GM21529 (cell line): ENCODE measurements around the gene ADRA1B.

Experiments used
- ATAC-seq: cut with Tn5 transposase; IDR thresholded peaks from one replicate; pipeline ENCODE4 v1.9.1; 2021; ENCODE audit not compliant: unreplicated experiment

Gene ADRA1B

DNA sequence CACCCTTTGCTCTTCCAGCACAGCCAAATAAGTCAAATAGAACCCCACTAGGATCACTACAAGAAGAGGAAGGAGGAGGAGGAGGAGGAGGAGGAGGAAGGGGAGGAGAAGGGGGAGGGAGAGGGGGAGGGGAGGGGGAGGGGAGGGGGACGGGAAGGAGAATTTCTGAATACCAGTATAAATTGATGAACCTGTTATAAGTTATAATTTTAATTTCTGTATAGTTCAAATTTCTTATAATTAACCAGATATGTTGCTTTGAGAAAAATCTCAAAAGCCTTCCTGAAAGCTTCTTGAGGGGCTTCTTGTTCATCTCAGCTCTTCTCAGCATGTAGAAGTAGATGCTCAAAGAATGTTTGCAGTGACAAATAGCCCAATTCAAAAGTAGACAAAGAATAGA lies 15.0 kb upstream of the ADRA1B start:
- ATAC-seq, result no peak

- no peak for ATAC-seq
These were observed 14.5 kb upstream of the ADRA1B start for GRCh38 chr5:159901772-159902171.

GRCh38 chr5:159902444-159903121 lies 13.7 kb upstream of the ADRA1B start:
- ATAC-seq, result no peak

GRCh38 chr5:159903131-159903530 lies 13.2 kb upstream of the ADRA1B start:
- ATAC-seq, result no peak

- ATAC-seq, result no peak
These were observed 11.4 kb upstream of the ADRA1B start for GRCh38 chr5:159904874-159905273.

GRCh38 chr5:159905496-159905895 lies 10.8 kb upstream of the ADRA1B start:
- no peak for ATAC-seq

GRCh38 chr5:159906463-159906862 lies 9.8 kb upstream of the ADRA1B start:
- no peak for ATAC-seq

GRCh38 chr5:159906943-159907342 lies 9.3 kb upstream of the ADRA1B start:
- ATAC-seq, result no peak

- no peak for ATAC-seq
These were observed 8.3 kb upstream of the ADRA1B start for GRCh38 chr5:159907689-159908590.

DNA sequence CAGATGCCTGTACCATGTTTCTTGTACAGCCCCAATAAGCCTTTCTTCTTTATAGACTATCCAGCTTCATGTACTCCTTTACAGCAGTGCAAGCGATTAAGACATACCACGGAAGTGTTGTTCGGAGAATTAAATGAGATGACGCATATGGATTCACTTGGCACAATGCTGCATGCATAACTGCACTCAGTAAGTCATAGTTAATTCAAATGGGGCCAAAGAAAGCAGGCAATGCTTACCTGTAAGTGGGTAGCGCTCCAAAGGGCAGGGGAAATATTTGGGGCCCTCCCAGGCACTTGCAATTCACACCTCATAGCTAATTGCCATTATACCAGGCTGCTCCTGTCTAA lies 7.7 kb upstream of the ADRA1B start:
- ATAC-seq, result no peak

DNA sequence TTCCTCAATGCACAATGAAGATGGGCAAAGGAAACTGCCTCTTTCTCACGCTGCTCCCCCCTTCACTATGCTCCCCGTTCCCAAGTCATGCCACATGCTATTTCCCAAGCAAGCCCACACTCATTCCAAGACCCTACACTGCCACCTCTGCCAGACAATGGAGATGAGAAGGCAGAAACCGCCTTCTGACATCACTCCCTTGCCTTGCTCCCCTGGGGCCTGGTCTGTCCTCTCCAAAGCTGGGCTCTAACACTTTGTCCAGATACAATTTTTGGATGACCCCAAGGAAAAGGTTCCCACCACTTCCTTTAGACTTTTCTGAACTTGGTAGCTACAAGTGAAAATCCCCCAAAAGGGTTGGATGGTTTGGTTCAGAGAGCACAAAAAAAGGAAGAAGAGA lies 7.2 kb upstream of the ADRA1B start:
- ATAC-seq, result no peak

GRCh38 chr5:159910207-159910842 lies 6.0 kb upstream of the ADRA1B start:
- no peak for ATAC-seq

DNA sequence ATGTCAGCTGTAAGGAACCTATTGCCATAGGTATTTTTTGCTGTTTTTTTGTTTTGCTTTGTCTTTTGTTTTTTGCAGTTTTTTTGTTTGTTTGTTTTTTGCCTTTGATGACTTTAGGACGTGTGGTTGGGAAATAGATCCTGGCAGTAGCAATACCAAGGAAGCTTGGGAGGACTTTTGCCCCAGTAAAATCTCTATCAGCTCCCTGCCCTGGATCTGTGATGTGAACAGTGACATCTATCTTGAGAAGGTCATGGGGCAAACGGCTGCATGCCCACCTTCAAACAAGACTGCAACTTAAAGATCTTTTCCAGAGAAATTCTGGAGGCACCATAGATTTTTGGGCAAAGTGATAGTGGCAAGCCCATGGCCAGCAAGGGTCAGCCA lies 5.4 kb upstream of the ADRA1B start:
- ATAC-seq, result no peak

DNA sequence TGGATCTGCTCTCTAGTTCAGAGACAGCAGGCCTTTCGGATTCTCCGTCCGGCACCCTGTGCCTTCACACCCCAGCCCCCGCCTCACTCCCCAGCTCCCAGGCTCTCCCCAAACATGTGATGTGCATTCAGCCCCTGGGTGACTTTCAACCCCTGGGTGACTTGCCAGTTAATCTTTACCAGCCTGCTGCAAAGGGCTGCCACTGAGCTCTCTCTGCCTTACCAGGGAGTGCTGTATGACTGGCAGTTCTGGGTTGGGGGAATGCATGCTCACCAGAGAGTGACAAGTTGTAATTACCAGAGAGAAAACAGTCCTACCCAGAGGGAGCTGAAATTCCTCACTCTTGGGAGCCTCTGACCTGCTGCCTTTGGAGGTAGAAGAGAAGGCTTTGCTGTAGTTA lies 4.9 kb upstream of the ADRA1B start:
- ATAC-seq, result no peak

- no peak for ATAC-seq
These were observed 4.1 kb upstream of the ADRA1B start for GRCh38 chr5:159912033-159912800.

- ATAC-seq, result no peak
These were observed 3.2 kb upstream of the ADRA1B start for GRCh38 chr5:159913048-159913447.

- no peak for ATAC-seq
These were observed 2.8 kb upstream of the ADRA1B start for GRCh38 chr5:159913501-159913900.

GRCh38 chr5:159916841-159917761 lies 819 bp downstream of the ADRA1B start:
- no peak for ATAC-seq

- ATAC-seq, result no peak
These were observed 1.7 kb downstream of the ADRA1B start for GRCh38 chr5:159917994-159918393.

GRCh38 chr5:159921721-159922120 lies 5.4 kb downstream of the ADRA1B start:
- ATAC-seq, result no peak
